ENCODE measurements around the gene NRP1. TPM values are rescaled to one million over a fixed set of nuclear protein-coding genes. Genes with fewer than 3 reads are reported as not detected.

NRP1 gene
- total and polyA plus RNA-seq, 2 of the 8 experiments (the other 6 are each of a cell fraction or from before 2014, with no cell fraction given): 1.2 to 2.1 TPM

DNA sequence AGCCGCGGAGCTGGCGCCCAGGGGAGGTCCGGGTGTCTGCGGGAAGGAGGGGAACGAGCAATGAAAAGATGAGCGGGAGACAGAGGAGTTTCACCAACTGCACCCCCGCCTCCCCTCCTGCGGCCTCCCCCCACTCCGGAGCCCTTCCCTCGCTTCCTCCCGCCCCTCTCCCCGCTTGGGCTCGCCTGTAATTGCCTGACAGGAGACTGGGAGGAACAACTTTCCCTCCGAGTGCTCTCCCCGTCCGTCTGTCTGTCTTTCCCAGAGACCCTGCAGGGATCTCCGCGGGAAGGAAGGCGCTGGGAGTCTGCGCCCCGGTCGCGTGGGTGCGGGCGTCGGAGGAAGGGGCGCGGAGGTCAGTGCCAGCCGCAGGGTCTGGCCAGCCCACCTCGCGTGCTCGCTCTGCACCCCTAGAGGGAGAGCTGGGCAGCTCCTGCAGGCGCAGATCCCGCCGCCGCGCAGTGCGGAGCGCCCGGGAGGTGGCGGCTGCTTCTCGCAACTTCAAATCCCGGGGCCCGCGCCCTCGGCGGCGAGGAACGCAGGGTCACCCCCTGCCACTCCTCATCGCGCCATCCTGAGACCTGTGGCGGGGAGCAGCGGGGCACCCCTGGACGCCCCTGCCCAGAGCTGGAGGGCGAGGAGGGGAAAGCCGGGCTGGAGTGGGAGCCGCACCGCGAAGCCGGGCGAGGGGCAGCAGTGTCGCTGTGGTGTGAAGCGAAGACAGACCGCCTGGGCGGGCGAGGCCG lies 511 bp upstream of the NRP1 start (continued):
- TF ChIP-seq CBX8 (IDR thresholded peaks at IDR 0.05; ENCODE audit: borderline replicate concordance, low read depth, low read length) (no peak), HDAC2 (IDR thresholded peaks at IDR 0.05; ENCODE audit: borderline replicate concordance in 1 of 2, low read depth in 2 of 2, low read length in 2 of 2) (no peak)
